ENCODE data around the gene DDX39B. TPM values are rescaled to one million over a fixed set of nuclear protein-coding genes. Genes with fewer than 3 reads are reported as not detected.

DDX39B gene
- total RNA-seq, 1 donor from 2014 or later: 331 TPM

DNA sequence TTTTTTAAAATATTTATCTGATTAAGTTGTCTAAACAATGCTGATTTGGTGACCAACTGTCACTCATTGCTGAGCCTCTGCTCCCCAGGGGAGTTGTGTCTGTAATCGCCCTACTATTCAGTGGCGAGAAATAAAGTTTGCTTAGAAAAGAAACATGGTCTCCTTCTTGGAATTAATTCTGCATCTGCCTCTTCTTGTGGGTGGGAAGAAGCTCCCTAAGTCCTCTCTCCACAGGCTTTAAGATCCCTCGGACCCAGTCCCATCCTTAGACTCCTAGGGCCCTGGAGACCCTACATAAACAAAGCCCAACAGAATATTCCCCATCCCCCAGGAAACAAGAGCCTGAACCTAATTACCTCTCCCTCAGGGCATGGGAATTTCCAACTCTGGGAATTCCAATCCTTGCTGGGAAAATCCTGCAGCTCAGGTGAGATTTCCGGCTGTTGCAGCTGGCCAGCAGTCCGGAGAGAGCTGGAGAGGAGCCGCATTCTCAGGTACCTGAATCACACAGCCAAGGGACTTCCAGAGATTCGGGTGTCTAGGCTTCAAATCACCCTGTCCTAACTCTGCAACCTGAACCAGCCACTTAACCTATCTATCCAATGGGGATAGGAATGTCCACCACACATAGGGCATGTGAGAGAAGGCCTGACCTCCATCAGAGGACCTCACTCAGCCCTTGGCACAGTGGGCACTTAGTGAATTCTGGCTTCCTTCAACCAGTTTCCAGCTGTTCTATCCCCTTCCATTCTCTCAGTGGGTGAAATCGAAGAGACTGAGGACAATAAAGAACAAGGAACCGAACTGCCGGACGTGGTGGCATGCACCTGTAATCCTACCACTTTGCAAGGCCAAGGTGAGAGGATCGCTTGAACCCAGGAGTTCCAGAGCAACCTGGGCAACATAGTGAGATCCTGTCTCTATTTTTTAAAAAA lies 36.6 kb upstream of the DDX39B start:
- no peak for DNase-seq (ENCODE audit: extremely low spot score, unreplicated experiment)
- H3K9me3 Mint-ChIP-seq (ENCODE audit: unreplicated experiment): no peaks in the 10 kb centered on the region
- peaks cover 16% of the 10 kb centered on the region for H3K4me1 Mint-ChIP-seq (ENCODE audit: unreplicated experiment)
- TF ChIP-seq, protein P1, sequence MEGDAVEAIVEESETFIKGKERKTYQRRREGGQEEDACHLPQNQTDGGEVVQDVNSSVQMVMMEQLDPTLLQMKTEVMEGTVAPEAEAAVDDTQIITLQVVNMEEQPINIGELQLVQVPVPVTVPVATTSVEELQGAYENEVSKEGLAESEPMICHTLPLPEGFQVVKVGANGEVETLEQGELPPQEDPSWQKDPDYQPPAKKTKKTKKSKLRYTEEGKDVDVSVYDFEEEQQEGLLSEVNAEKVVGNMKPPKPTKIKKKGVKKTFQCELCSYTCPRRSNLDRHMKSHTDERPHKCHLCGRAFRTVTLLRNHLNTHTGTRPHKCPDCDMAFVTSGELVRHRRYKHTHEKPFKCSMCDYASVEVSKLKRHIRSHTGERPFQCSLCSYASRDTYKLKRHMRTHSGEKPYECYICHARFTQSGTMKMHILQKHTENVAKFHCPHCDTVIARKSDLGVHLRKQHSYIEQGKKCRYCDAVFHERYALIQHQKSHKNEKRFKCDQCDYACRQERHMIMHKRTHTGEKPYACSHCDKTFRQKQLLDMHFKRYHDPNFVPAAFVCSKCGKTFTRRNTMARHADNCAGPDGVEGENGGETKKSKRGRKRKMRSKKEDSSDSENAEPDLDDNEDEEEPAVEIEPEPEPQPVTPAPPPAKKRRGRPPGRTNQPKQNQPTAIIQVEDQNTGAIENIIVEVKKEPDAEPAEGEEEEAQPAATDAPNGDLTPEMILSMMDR (IDR thresholded peaks at IDR 0.05): no peak
- H3K27ac Mint-ChIP-seq (ENCODE audit: unreplicated experiment): no peak overlapping the region
- no peaks in the 10 kb centered on the region for H3K36me3 Mint-ChIP-seq (ENCODE audit: unreplicated experiment)
- H3K27me3 Mint-ChIP-seq (ENCODE audit: unreplicated experiment): no peaks in the 10 kb centered on the region
- H3K4me3 Mint-ChIP-seq (ENCODE audit: unreplicated experiment): no peak overlapping the region

DNA sequence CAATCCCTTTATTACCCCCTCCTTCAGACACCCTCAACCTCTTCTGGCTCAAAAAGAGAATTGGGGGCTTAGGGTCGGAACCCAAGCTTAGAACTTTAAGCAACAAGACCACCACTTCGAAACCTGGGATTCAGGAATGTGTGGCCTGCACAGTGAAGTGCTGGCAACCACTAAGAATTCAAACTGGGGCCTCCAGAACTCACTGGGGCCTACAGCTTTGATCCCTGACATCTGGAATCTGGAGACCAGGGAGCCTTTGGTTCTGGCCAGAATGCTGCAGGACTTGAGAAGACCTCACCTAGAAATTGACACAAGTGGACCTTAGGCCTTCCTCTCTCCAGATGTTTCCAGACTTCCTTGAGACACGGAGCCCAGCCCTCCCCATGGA lies 35.8 kb upstream of the DDX39B start:
- H3K27ac Mint-ChIP-seq (ENCODE audit: unreplicated experiment): no peak overlapping the region
- TF ChIP-seq, protein P1 (IDR thresholded peaks at IDR 0.05): no peak
- H3K36me3 Mint-ChIP-seq (ENCODE audit: unreplicated experiment): no peaks in the 10 kb centered on the region
- no peak for DNase-seq (ENCODE audit: extremely low spot score, unreplicated experiment)
- H3K4me3 Mint-ChIP-seq (ENCODE audit: unreplicated experiment): no peak overlapping the region
- no peaks in the 10 kb centered on the region for H3K27me3 Mint-ChIP-seq (ENCODE audit: unreplicated experiment)
- H3K4me1 Mint-ChIP-seq (ENCODE audit: unreplicated experiment): peaks cover 16% of the 10 kb centered on the region
- H3K9me3 Mint-ChIP-seq (ENCODE audit: unreplicated experiment): no peaks in the 10 kb centered on the region

DNA sequence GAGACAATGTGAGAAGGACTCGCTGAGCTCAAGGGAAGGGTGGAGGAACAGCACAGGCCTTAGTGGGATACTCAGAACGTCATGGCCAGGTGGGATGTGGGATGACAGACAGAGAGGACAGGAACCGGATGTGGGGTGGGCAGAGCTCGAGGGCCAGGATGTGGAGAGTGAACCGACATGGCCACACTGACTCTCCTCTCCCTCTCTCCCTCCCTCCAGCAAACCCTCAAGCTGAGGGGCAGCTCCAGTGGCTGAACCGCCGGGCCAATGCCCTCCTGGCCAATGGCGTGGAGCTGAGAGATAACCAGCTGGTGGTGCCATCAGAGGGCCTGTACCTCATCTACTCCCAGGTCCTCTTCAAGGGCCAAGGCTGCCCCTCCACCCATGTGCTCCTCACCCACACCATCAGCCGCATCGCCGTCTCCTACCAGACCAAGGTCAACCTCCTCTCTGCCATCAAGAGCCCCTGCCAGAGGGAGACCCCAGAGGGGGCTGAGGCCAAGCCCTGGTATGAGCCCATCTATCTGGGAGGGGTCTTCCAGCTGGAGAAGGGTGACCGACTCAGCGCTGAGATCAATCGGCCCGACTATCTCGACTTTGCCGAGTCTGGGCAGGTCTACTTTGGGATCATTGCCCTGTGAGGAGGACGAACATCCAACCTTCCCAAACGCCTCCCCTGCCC lies 35.2 kb upstream of the DDX39B start:
- no peak for DNase-seq (ENCODE audit: extremely low spot score, unreplicated experiment)
- peaks cover 16% of the 10 kb centered on the region for H3K4me1 Mint-ChIP-seq (ENCODE audit: unreplicated experiment)

DNA sequence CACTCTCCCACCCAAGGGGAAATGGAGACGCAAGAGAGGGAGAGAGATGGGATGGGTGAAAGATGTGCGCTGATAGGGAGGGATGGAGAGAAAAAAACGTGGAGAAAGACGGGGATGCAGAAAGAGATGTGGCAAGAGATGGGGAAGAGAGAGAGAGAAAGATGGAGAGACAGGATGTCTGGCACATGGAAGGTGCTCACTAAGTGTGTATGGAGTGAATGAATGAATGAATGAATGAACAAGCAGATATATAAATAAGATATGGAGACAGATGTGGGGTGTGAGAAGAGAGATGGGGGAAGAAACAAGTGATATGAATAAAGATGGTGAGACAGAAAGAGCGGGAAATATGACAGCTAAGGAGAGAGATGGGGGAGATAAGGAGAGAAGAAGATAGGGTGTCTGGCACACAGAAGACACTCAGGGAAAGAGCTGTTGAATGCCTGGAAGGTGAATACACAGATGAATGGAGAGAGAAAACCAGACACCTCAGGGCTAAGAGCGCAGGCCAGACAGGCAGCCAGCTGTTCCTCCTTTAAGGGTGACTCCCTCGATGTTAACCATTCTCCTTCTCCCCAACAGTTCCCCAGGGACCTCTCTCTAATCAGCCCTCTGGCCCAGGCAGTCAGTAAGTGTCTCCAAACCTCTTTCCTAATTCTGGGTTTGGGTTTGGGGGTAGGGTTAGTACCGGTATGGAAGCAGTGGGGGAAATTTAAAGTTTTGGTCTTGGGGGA lies 34.3 kb upstream of the DDX39B start:
- Mint-ChIP-seq H3K4me1 (ENCODE audit: unreplicated experiment) (peaks cover 7% of the 10 kb centered on the region), H3K27me3 (ENCODE audit: unreplicated experiment) (no peaks in the 10 kb centered on the region), H3K9me3 (ENCODE audit: unreplicated experiment) (no peaks in the 10 kb centered on the region), H3K36me3 (ENCODE audit: unreplicated experiment) (no peaks in the 10 kb centered on the region), H3K4me3 (ENCODE audit: unreplicated experiment) (no peak overlapping the region), H3K27ac (ENCODE audit: unreplicated experiment) (no peak overlapping the region)
- TF ChIP-seq, protein P1 (IDR thresholded peaks at IDR 0.05): no peak
- no peak for DNase-seq (ENCODE audit: extremely low spot score, unreplicated experiment)

More for the DNA sequence above, 35.2 kb upstream of the DDX39B start:
- no peak overlapping the region for H3K4me3 Mint-ChIP-seq (ENCODE audit: unreplicated experiment)
- H3K27me3 Mint-ChIP-seq (ENCODE audit: unreplicated experiment): no peaks in the 10 kb centered on the region
- no peaks in the 10 kb centered on the region for H3K9me3 Mint-ChIP-seq (ENCODE audit: unreplicated experiment)
- no peaks in the 10 kb centered on the region for H3K36me3 Mint-ChIP-seq (ENCODE audit: unreplicated experiment)
- H3K27ac Mint-ChIP-seq (ENCODE audit: unreplicated experiment): no peak overlapping the region
- TF ChIP-seq, protein P1 (IDR thresholded peaks at IDR 0.05): no peak

All from osteocyte (in vitro differentiated cells).